Parathyroid adenoma (tissue), 2 donors: ENCODE measurements around the gene UBTD1.

Source experiments
- H2AFZ ChIP-seq: fragments of 300-600 bp; sonication (generic); one replicate; pipeline ENCODE4 v1.7.0; 2017; ENCODE audit warnings: antibody characterized with exemption, mild to moderate bottlenecking
- H3K27ac ChIP-seq: fragments of 300-600 bp; sonication (generic); one replicate; pipeline ENCODE4 v1.7.0; 2017
- H3K27me3 ChIP-seq: fragments of 300-600 bp; sonication (generic); one replicate; pipeline ENCODE4 v1.7.0; 2017; ENCODE audit warnings: low read length; ENCODE audit not compliant: control insufficient read depth, insufficient read depth
- H3K36me3 ChIP-seq: fragments of 300-600 bp; sonication (generic); one replicate; pipeline ENCODE4 v1.7.0; 2017; ENCODE audit warnings: low read length; ENCODE audit not compliant: control insufficient read depth, insufficient read depth
- H3K4me1 ChIP-seq: fragments of 300-600 bp; sonication (generic); one replicate; pipeline ENCODE4 v1.7.0; 2017; ENCODE audit warnings: control low read depth
- H3K4me2 ChIP-seq: fragments of 300-600 bp; sonication (generic); one replicate; pipeline ENCODE4 v1.7.0; 2017; ENCODE audit warnings: low read length
- H3K4me3 ChIP-seq: fragments of 300-600 bp; sonication (generic); one replicate; pipeline ENCODE4 v1.7.0; 2017; ENCODE audit warnings: low read depth, low read length
- H3K79me2 ChIP-seq: fragments of 300-600 bp; sonication (generic); one replicate; pipeline ENCODE4 v1.7.0; 2017; ENCODE audit warnings: control low read depth
- H3K9ac ChIP-seq: fragments of 300-600 bp; sonication (generic); one replicate; pipeline ENCODE4 v1.7.0; 2017; ENCODE audit warnings: mild to moderate bottlenecking
- H3K9me3 ChIP-seq: fragments of 300-600 bp; sonication (generic); one replicate; pipeline ENCODE4 v1.7.0; 2017; ENCODE audit warnings: low read length; ENCODE audit not compliant: control insufficient read depth
- TF ChIP-seq, protein P1 (sequence below): fragments of 300-600 bp; sonication (generic); IDR thresholded peaks from one replicate; pipeline ENCODE4 v1.7.0; 2017; ENCODE audit warnings: antibody characterized with exemption, mild to moderate bottlenecking
- donor health status: primary hyperparathyroidism.

UBTD1 gene

DNA sequence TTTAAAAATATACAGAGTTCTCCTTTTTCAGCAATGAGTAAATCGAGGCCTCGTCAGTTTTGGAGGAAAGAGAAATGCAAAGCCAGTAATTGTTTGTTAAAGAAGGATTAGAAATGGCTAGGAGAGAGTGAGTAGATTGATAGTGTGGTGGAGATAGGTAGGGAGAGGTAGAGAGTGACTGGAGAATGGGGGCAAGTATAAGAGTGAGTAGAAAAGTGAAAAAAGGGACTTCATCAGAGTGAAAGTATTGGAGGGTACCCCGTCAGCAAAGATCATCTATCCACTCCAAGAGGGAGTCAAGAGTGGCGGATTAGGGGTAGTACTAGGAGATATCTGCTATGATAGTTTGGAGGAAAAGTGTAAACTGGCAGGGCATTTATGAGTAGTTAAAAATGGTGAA, 64.6 kb downstream of the UBTD1 start:
- no peak overlapping the region for H3K4me3 ChIP-seq
- no peaks in the 10 kb centered on the region for H3K4me1 ChIP-seq
- H3K27ac ChIP-seq, result no peak overlapping the region
- TF ChIP-seq, protein P1, sequence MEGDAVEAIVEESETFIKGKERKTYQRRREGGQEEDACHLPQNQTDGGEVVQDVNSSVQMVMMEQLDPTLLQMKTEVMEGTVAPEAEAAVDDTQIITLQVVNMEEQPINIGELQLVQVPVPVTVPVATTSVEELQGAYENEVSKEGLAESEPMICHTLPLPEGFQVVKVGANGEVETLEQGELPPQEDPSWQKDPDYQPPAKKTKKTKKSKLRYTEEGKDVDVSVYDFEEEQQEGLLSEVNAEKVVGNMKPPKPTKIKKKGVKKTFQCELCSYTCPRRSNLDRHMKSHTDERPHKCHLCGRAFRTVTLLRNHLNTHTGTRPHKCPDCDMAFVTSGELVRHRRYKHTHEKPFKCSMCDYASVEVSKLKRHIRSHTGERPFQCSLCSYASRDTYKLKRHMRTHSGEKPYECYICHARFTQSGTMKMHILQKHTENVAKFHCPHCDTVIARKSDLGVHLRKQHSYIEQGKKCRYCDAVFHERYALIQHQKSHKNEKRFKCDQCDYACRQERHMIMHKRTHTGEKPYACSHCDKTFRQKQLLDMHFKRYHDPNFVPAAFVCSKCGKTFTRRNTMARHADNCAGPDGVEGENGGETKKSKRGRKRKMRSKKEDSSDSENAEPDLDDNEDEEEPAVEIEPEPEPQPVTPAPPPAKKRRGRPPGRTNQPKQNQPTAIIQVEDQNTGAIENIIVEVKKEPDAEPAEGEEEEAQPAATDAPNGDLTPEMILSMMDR, result no peak
- H3K79me2 ChIP-seq, result no peaks in the 10 kb centered on the region
- H3K36me3 ChIP-seq, result no peaks in the 10 kb centered on the region
- H2AFZ ChIP-seq, result no peak overlapping the region
- H3K9ac ChIP-seq, result no peak overlapping the region
- H3K9me3 ChIP-seq, result no peaks in the 10 kb centered on the region
- no peak overlapping the region for H3K4me2 ChIP-seq
- no peaks in the 10 kb centered on the region for H3K27me3 ChIP-seq

DNA sequence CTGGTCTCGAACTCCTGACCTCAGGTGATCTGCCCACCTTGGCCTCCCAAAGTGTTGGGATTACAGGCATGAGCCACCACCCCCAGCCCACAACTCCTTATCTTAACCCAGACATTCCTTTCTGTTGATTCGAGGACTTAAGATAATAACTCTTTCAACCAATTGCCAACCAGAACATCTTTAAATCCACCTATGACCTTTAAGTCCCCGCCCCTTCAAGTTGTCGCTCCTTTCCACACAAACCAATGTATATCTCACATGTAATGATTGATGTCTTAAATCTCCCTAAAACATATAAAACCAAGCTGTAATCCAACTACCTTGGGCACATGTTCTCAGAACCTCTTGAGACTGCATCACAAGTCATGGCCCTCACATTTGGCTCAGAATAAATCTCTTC, 66.1 kb downstream of the UBTD1 start:
- Histone ChIP-seq H3K9me3 (no peaks in the 10 kb centered on the region), H3K4me1 (no peaks in the 10 kb centered on the region), H2AFZ (no peak overlapping the region)

DNA sequence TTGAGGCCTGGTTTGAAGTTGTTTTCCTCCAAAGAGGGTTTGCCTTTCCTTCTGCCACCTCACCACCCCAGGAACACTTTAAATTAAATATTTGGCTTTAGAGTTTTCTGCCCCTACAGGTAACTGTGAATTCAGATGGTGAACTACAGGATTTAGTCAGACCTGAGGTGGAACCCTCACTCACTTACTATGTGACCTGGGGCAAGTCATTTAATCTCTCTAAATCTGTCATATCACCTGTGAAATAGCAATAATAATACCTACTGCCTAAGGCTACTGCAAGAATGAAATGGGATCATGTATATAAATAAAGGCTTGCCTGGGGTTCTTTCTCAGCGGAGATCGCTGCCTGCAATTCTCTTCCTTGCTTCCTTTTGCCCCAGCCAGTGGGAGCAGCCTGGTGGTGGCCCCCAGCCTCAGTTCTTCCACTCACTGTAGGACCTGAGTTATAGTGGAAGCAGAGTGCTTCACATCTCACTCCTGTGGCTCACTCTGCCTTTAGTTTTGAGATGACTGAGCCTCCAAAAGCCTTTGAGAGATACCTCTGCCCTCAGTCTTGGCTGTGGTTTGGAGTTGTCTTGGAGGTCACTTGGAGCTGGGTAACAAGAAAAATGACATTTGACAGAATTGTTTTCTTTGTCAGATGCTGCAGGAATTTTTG, 67.7 kb downstream of the UBTD1 start:
- no peak overlapping the region for H3K27ac ChIP-seq
- no peaks in the 10 kb centered on the region for H3K9me3 ChIP-seq
- H3K9ac ChIP-seq, result no peak overlapping the region
- TF ChIP-seq, protein P1, result no peak
- no peaks in the 10 kb centered on the region for H3K36me3 ChIP-seq
- no peaks in the 10 kb centered on the region for H3K79me2 ChIP-seq
- H3K4me1 ChIP-seq, result no peaks in the 10 kb centered on the region
- no peak overlapping the region for H2AFZ ChIP-seq
- no peak overlapping the region for H3K4me3 ChIP-seq
- no peaks in the 10 kb centered on the region for H3K27me3 ChIP-seq
- no peak overlapping the region for H3K4me2 ChIP-seq

More for the DNA sequence above, 66.1 kb downstream of the UBTD1 start:
- TF ChIP-seq, protein P1, result no peak
- Histone ChIP-seq H3K4me2 (no peak overlapping the region), H3K36me3 (no peaks in the 10 kb centered on the region), H3K4me3 (no peak overlapping the region), H3K27ac (no peak overlapping the region), H3K9ac (no peak overlapping the region), H3K27me3 (no peaks in the 10 kb centered on the region), H3K79me2 (no peaks in the 10 kb centered on the region)

DNA sequence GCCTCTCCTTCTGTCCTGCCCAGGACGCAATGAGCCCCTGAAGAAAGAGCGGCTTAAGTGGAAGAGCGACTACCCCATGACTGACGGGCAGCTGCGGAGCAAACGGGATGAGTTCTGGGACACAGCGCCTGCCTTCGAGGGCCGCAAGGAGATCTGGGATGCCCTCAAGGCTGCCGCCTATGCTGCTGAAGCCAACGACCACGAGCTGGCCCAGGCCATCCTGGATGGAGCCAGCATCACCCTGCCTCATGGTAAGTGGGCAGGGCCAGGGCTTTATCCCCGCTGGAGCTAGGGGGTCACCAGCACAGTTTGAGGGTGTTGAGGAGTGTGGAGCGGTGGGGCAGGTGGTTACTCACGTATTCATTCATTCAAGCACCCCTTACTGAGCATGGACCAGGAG, 69.2 kb downstream of the UBTD1 start:
- no peak overlapping the region for H3K4me2 ChIP-seq
- H2AFZ ChIP-seq, result no peak overlapping the region
- H3K9ac ChIP-seq, result no peak overlapping the region
- no peaks in the 10 kb centered on the region for H3K9me3 ChIP-seq
- H3K27me3 ChIP-seq, result no peaks in the 10 kb centered on the region
- TF ChIP-seq, protein P1, result no peak
- H3K4me1 ChIP-seq, result no peaks in the 10 kb centered on the region
- H3K36me3 ChIP-seq, result no peaks in the 10 kb centered on the region
- no peak overlapping the region for H3K27ac ChIP-seq
- no peak overlapping the region for H3K4me3 ChIP-seq
- no peaks in the 10 kb centered on the region for H3K79me2 ChIP-seq

DNA sequence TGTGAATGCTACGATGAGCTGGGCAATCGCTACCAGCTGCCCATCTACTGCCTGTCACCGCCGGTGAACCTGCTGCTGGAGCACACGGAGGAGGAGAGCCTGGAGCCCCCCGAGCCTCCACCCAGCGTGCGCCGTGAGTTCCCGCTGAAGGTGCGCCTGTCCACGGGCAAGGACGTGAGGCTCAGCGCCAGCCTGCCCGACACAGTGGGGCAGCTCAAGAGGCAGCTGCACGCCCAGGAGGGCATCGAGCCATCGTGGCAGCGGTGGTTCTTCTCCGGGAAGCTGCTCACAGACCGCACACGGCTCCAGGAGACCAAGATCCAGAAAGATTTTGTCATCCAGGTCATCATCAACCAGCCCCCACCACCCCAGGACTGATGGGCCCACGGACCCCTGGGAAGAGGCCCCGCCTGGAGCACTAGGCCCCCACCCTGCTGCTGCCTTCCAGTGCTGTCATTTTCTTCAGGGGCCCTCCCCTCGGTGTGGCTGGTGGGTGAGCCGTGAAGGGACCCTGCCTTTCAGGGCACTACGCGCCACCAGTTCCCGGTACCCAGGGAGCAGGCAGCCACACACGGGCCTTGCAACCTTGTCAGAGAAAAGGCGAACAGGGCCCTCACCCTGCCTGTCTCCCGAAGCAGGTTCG, 71.5 kb downstream of the UBTD1 start:
- Histone ChIP-seq H3K9me3 (no peaks in the 10 kb centered on the region), H3K27ac (no peak overlapping the region), H3K27me3 (no peaks in the 10 kb centered on the region), H3K79me2 (no peaks in the 10 kb centered on the region), H3K36me3 (no peaks in the 10 kb centered on the region), H3K4me3 (no peak overlapping the region), H3K9ac (no peak overlapping the region), H2AFZ (no peak overlapping the region), H3K4me2 (no peak overlapping the region), H3K4me1 (peaks cover 11% of the 10 kb centered on the region)
- TF ChIP-seq, protein P1, result no peak
